A549 (cell line): Measurements from ENCODE around the gene PAK4.

Experiments
- BHLHE40 ChIP-seq: IDR thresholded peaks from 2 replicates; pipeline ENCODE4 v1.6.1; 2012; ENCODE audit warnings: low read depth, low read length, inconsistent platforms
- CBX8 ChIP-seq: fragments of 200-600 bp; sonication (generic); IDR thresholded peaks from 2 replicates; pipeline ENCODE4 v1.6.1; 2016
- CEBPB ChIP-seq, 2 experiments: fragments of >200 bp in 1 of 2; sonication (Bioruptor Twin) in 1 of 2; formaldehyde crosslinking in 1 of 2; IDR thresholded peaks; 2 replicates each; pipeline ENCODE4 v1.6.1; 2012 to 2016
- NFE2L2 ChIP-seq: fragments of 150-350 bp; conservative IDR thresholded peaks from 2 replicates; pipeline ENCODE4 v1.6.1; 2014; ENCODE audit warnings: low read length
- NR3C1 ChIP-seq: fragments of >200 bp; sonication (Bioruptor Twin); formaldehyde crosslinking; IDR thresholded peaks from 3 replicates; pipeline ENCODE4 v1.6.1; 2017
- POLR2A ChIP-seq: IDR thresholded peaks from 2 replicates; pipeline ENCODE4 v1.6.1; 2012; ENCODE audit warnings: mild to moderate bottlenecking, low read length
- RAD21 ChIP-seq, 2 experiments: fragments of >200 bp in 1 of 2; sonication (Bioruptor Twin) in 1 of 2; formaldehyde crosslinking in 1 of 2; IDR thresholded peaks in 1 of 2; conservative IDR thresholded peaks in 1 of 2; 2 replicates in 1 of 2; 3 replicates in 1 of 2; pipeline ENCODE4 v1.6.1; 2012 to 2018; ENCODE audit warnings: inconsistent platforms in 1 of 2
- RARB ChIP-seq: fragments of 250-450 bp; sonication (Bioruptor Pico); IDR thresholded peaks from 2 replicates; pipeline ENCODE4 v1.8.0; 2021; ENCODE audit warnings: mild to moderate bottlenecking, moderate library complexity
- RCOR1 ChIP-seq: fragments of 150-350 bp; IDR thresholded peaks from 2 replicates; pipeline ENCODE4 v1.6.1; 2014; ENCODE audit warnings: antibody characterized with exemption, low read length, low read depth
- RFX5 ChIP-seq: fragments of 450-650 bp; IDR thresholded peaks from 2 replicates; pipeline ENCODE4 v1.7.1; 2014; ENCODE audit warnings: antibody characterized with exemption, mild to moderate bottlenecking, moderate library complexity
- ZC3H11A ChIP-seq: fragments of 450-650 bp; IDR thresholded peaks from 2 replicates; pipeline ENCODE4 v1.6.1; 2014; ENCODE audit warnings: antibody characterized with exemption, mild to moderate bottlenecking
- TF ChIP-seq, protein P1 (sequence below): IDR thresholded peaks from 2 replicates; pipeline ENCODE4 v1.6.1; 2012
- TF ChIP-seq, protein P2 (sequence below): fragments of >200 bp; sonication (Bioruptor Twin); formaldehyde crosslinking; IDR thresholded peaks from 3 replicates; pipeline ENCODE4 v1.5.1; 2016

DNA sequence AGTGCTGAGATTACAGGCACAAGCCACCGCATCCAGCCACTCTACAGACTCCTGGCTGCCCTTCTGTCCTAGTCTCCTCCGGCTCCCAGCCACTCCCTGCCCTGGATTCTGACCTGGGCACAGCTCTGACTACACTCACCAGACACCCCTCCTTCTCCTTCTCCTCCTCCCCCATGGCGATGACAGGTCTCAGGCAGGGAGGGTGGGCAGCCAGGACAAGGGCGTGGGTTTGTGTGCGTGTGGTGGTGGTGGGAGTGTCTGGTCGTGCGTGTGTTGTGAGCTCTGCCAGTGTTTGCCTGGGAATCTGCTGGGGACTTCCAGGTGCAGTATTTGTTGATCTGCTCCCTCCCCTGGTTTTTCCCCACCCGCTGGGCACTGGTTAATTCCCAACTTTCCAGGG, 68.2 kb downstream of the PAK4 start:
- TF ChIP-seq NR3C1 (no peak), BHLHE40 (no peak), RAD21 (conservative IDR thresholded peaks at IDR 0.05 in 1 of 2, IDR thresholded peaks at IDR 0.05 in 1 of 2) (no peak; a peak in 1 of 5 replicates), RCOR1 (no peak), POLR2A (peak; percentile 16; the same call in 1 of the 2 replicates), RARB (CRISPR knock-in tag) (peak; percentile 63; the same call in 1 of the 2 replicates), ZC3H11A (no peak), RFX5 (no peak), CEBPB (IDR thresholded peaks at IDR 0.05) (no peak), NFE2L2 (no peak), CBX8 (no peak)
- TF ChIP-seq, protein P1, sequence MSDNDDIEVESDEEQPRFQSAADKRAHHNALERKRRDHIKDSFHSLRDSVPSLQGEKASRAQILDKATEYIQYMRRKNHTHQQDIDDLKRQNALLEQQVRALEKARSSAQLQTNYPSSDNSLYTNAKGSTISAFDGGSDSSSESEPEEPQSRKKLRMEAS = no peak; the same call in 1 of the 2 replicates
- TF ChIP-seq, protein P2, sequence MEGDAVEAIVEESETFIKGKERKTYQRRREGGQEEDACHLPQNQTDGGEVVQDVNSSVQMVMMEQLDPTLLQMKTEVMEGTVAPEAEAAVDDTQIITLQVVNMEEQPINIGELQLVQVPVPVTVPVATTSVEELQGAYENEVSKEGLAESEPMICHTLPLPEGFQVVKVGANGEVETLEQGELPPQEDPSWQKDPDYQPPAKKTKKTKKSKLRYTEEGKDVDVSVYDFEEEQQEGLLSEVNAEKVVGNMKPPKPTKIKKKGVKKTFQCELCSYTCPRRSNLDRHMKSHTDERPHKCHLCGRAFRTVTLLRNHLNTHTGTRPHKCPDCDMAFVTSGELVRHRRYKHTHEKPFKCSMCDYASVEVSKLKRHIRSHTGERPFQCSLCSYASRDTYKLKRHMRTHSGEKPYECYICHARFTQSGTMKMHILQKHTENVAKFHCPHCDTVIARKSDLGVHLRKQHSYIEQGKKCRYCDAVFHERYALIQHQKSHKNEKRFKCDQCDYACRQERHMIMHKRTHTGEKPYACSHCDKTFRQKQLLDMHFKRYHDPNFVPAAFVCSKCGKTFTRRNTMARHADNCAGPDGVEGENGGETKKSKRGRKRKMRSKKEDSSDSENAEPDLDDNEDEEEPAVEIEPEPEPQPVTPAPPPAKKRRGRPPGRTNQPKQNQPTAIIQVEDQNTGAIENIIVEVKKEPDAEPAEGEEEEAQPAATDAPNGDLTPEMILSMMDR = no peak
